ENCODE results near the gene AP3M1. TPM values are rescaled to one million over a fixed set of nuclear protein-coding genes. Genes with fewer than 3 reads are reported as not detected.

Gene AP3M1
- total and polyA plus RNA-seq, 2 experiments from 2014 or later: 29.1 to 35.6 TPM

- Histone ChIP-seq H3K36me3 (ENCODE audit: low read depth) (peaks cover 87% of the 10 kb centered on the region), H3K27me3 (replicated peaks; ENCODE audit: insufficient read depth) (no peaks in the 10 kb centered on the region), H3K4me1 (ENCODE audit: insufficient read depth) (peaks cover 13% of the 10 kb centered on the region), H2AFZ (no peak overlapping the region), H3K27ac (no peak overlapping the region), H3K9me2 (ENCODE audit: insufficient read depth) (no peaks in the 10 kb centered on the region), H3K4me2 (ENCODE audit: unreplicated experiment) (no peak overlapping the region), H3K9me3 (ENCODE audit: low read depth) (no peaks in the 10 kb centered on the region), H3K9ac (no peak overlapping the region), H4K20me1 (ENCODE audit: insufficient read depth) (0 out of 2 replicates have a peak, but pooled peaks cover 5% of the 10 kb centered on the region), H3K79me2 (ENCODE audit: insufficient read depth) (peaks cover 95% of the 10 kb centered on the region), H3F3A (ENCODE audit: insufficient read depth) (peaks cover 66% of the 10 kb centered on the region), H3K4me3 (no peak overlapping the region)
- DNase-seq: no peak
- in situ Hi-C loops (cut with MboI): no loop called here
- 97% methylated on average over 14 of the region's 14 CpGs for WGBS, 2 experiments (ENCODE audit: low coverage in 1 of 2, low lambda C conversion rate in 2 of 2, missing lambda C conversion rate in 2 of 2)
- TF ChIP-seq EZH2 (IDR thresholded peaks at IDR 0.05; ENCODE audit: insufficient read depth, poor library complexity, severe bottlenecking): no peak
- TF ChIP-seq EZH2phosphoT487 (IDR thresholded peaks at IDR 0.05; ENCODE audit: insufficient read depth, low read depth): no peak
Measured at GRCh38 chr10:74111799-74112198, 38.8 kb downstream of the AP3M1 start.

GRCh38 chr10:74110120-74110519 is 40.5 kb downstream of the AP3M1 start:
- H3K36me3 ChIP-seq (ENCODE audit: low read depth): peaks cover 87% of the 10 kb centered on the region
- H3K4me3 ChIP-seq: no peak overlapping the region
- no peak overlapping the region for H3K27ac ChIP-seq
- in situ Hi-C loops (cut with MboI): no loop called here
- H2AFZ ChIP-seq: no peak overlapping the region
- H3K9me2 ChIP-seq (ENCODE audit: insufficient read depth): no peaks in the 10 kb centered on the region
- H3K9me3 ChIP-seq (ENCODE audit: low read depth): no peaks in the 10 kb centered on the region
- no peaks in the 10 kb centered on the region for H3K27me3 ChIP-seq (replicated peaks; ENCODE audit: insufficient read depth)
- WGBS, 2 experiments (ENCODE audit: low coverage in 1 of 2, low lambda C conversion rate in 2 of 2, missing lambda C conversion rate in 2 of 2): 13 to 18% methylated on average over 1 of the region's 1 CpG
- no peak for TF ChIP-seq EZH2 (IDR thresholded peaks at IDR 0.05; ENCODE audit: insufficient read depth, poor library complexity, severe bottlenecking)
- TF ChIP-seq EZH2phosphoT487 (IDR thresholded peaks at IDR 0.05; ENCODE audit: insufficient read depth, low read depth): no peak
- DNase-seq: no peak
- H3K4me2 ChIP-seq (ENCODE audit: unreplicated experiment): no peak overlapping the region
- peaks cover 98% of the 10 kb centered on the region for H3K79me2 ChIP-seq (ENCODE audit: insufficient read depth)
- H3K4me1 ChIP-seq (ENCODE audit: insufficient read depth): peaks cover 13% of the 10 kb centered on the region
- H3F3A ChIP-seq (ENCODE audit: insufficient read depth): peaks cover 55% of the 10 kb centered on the region
- 0 out of 2 replicates have a peak, but pooled peaks cover 5% of the 10 kb centered on the region for H4K20me1 ChIP-seq (ENCODE audit: insufficient read depth)
- no peak overlapping the region for H3K9ac ChIP-seq

- no peak overlapping the region for H3K27ac ChIP-seq
- no peak for DNase-seq
- peaks cover 13% of the 10 kb centered on the region for H3K4me1 ChIP-seq (ENCODE audit: insufficient read depth)
- no peak overlapping the region for H3K9ac ChIP-seq
- no peaks in the 10 kb centered on the region for H3K9me3 ChIP-seq (ENCODE audit: low read depth)
- peaks cover 87% of the 10 kb centered on the region for H3K36me3 ChIP-seq (ENCODE audit: low read depth)
- in situ Hi-C loops (cut with MboI): no loop called here
- H3K9me2 ChIP-seq (ENCODE audit: insufficient read depth): no peaks in the 10 kb centered on the region
- no peak overlapping the region for H2AFZ ChIP-seq
- no peak overlapping the region for H3K4me2 ChIP-seq (ENCODE audit: unreplicated experiment)
- 0 out of 2 replicates have a peak, but pooled peaks cover 5% of the 10 kb centered on the region for H4K20me1 ChIP-seq (ENCODE audit: insufficient read depth)
- no peak for TF ChIP-seq EZH2phosphoT487 (IDR thresholded peaks at IDR 0.05; ENCODE audit: insufficient read depth, low read depth)
- TF ChIP-seq EZH2 (IDR thresholded peaks at IDR 0.05; ENCODE audit: insufficient read depth, poor library complexity, severe bottlenecking): no peak
- H3K27me3 ChIP-seq (replicated peaks; ENCODE audit: insufficient read depth): no peaks in the 10 kb centered on the region
- H3K4me3 ChIP-seq: no peak overlapping the region
- H3K79me2 ChIP-seq (ENCODE audit: insufficient read depth): peaks cover 98% of the 10 kb centered on the region
- peaks cover 56% of the 10 kb centered on the region for H3F3A ChIP-seq (ENCODE audit: insufficient read depth)
Measured at GRCh38 chr10:74109452-74109851, 41.2 kb downstream of the AP3M1 start.

- in situ Hi-C loops (cut with MboI): no loop called here
- no peak overlapping the region for H3K27ac ChIP-seq
- peaks cover 88% of the 10 kb centered on the region for H3K36me3 ChIP-seq (ENCODE audit: low read depth)
- H4K20me1 ChIP-seq (ENCODE audit: insufficient read depth): 0 out of 2 replicates have a peak, but pooled peaks cover 5% of the 10 kb centered on the region
- H3K4me1 ChIP-seq (ENCODE audit: insufficient read depth): no peaks in the 10 kb centered on the region
- no peak for DNase-seq
- no peaks in the 10 kb centered on the region for H3K9me2 ChIP-seq (ENCODE audit: insufficient read depth)
- H3K4me3 ChIP-seq: no peak overlapping the region
- H3F3A ChIP-seq (ENCODE audit: insufficient read depth): peaks cover 55% of the 10 kb centered on the region
- H3K79me2 ChIP-seq (ENCODE audit: insufficient read depth): peaks cover 85% of the 10 kb centered on the region
- no peak overlapping the region for H3K9ac ChIP-seq
- WGBS, 2 experiments (ENCODE audit: low coverage in 1 of 2, low lambda C conversion rate in 2 of 2, missing lambda C conversion rate in 2 of 2): 85 to 87% methylated on average over 4 of the region's 4 CpGs
- TF ChIP-seq EZH2phosphoT487 (IDR thresholded peaks at IDR 0.05; ENCODE audit: insufficient read depth, low read depth): no peak
- no peak for TF ChIP-seq EZH2 (IDR thresholded peaks at IDR 0.05; ENCODE audit: insufficient read depth, poor library complexity, severe bottlenecking)
- H3K27me3 ChIP-seq (replicated peaks; ENCODE audit: insufficient read depth): no peaks in the 10 kb centered on the region
- no peaks in the 10 kb centered on the region for H3K9me3 ChIP-seq (ENCODE audit: low read depth)
- H2AFZ ChIP-seq: no peak overlapping the region
- H3K4me2 ChIP-seq (ENCODE audit: unreplicated experiment): no peak overlapping the region
Measured at GRCh38 chr10:74107391-74107790, 43.2 kb downstream of the AP3M1 start.

GRCh38 chr10:74104996-74105395 is 45.6 kb downstream of the AP3M1 start:
- no peaks in the 10 kb centered on the region for H3K4me1 ChIP-seq (ENCODE audit: insufficient read depth)
- no peak overlapping the region for H3K9ac ChIP-seq
- H3K9me2 ChIP-seq (ENCODE audit: insufficient read depth): no peaks in the 10 kb centered on the region
- H3K4me2 ChIP-seq (ENCODE audit: unreplicated experiment): no peak overlapping the region
- 82 to 86% methylated on average over 8 of the region's 8 CpGs for WGBS, 2 experiments (ENCODE audit: low coverage in 1 of 2, low lambda C conversion rate in 2 of 2, missing lambda C conversion rate in 2 of 2)
- H3F3A ChIP-seq (ENCODE audit: insufficient read depth): peaks cover 49% of the 10 kb centered on the region
- H4K20me1 ChIP-seq (ENCODE audit: insufficient read depth): 0 out of 2 replicates have a peak, but pooled peaks cover 5% of the 10 kb centered on the region
- TF ChIP-seq EZH2phosphoT487 (IDR thresholded peaks at IDR 0.05; ENCODE audit: insufficient read depth, low read depth): no peak
- no peak for TF ChIP-seq EZH2 (IDR thresholded peaks at IDR 0.05; ENCODE audit: insufficient read depth, poor library complexity, severe bottlenecking)
- no peak overlapping the region for H2AFZ ChIP-seq
- H3K36me3 ChIP-seq (ENCODE audit: low read depth): peaks cover 86% of the 10 kb centered on the region
- no peaks in the 10 kb centered on the region for H3K9me3 ChIP-seq (ENCODE audit: low read depth)
- in situ Hi-C loops (cut with MboI): no loop called here
- H3K27ac ChIP-seq: no peak overlapping the region
- H3K27me3 ChIP-seq (replicated peaks; ENCODE audit: insufficient read depth): no peaks in the 10 kb centered on the region
- H3K4me3 ChIP-seq: no peak overlapping the region
- no peak for DNase-seq
- H3K79me2 ChIP-seq (ENCODE audit: insufficient read depth): peaks cover 62% of the 10 kb centered on the region

All from GM23248 (cell line).